ENCODE data around the gene PGAM5. TPM values are rescaled to one million over a fixed set of nuclear protein-coding genes. Genes with fewer than 3 reads are reported as not detected.

Gene PGAM5
- total RNA-seq, 2 donors from 2014 or later: 21.5 to 24.2 TPM

GRCh38 chr12:132700212-132700822, 10.3 kb upstream of the PGAM5 start:
- no peak for TF ChIP-seq CTCF (IDR thresholded peaks at IDR 0.05)
- H3K27me3 ChIP-seq (replicated peaks; ENCODE audit: insufficient read depth): no peaks in the 10 kb centered on the region
- H3K4me1 ChIP-seq (ENCODE audit: control insufficient read depth in 1 of 2, low read depth in 2 of 2): no peaks in the 10 kb centered on the region
- no peak overlapping the region for H3K27ac ChIP-seq
- ATAC-seq (ENCODE audit: insufficient number of reproducible peaks, low FRiP score, low read depth) (no peak), DNase-seq (ENCODE audit: low spot score) (no peak)
- H3K4me3 ChIP-seq: no peak overlapping the region
- peaks cover 27% of the 10 kb centered on the region for H3K36me3 ChIP-seq
- no peaks in the 10 kb centered on the region for H3K9me3 ChIP-seq

GRCh38 chr12:132702640-132703039, 8.0 kb upstream of the PGAM5 start:
- H3K36me3 ChIP-seq: peaks cover 19% of the 10 kb centered on the region
- no peak for DNase-seq (ENCODE audit: low spot score)
- H3K27ac ChIP-seq: no peak overlapping the region
- no peak for TF ChIP-seq CTCF (IDR thresholded peaks at IDR 0.05)
- no peaks in the 10 kb centered on the region for H3K4me1 ChIP-seq (ENCODE audit: control insufficient read depth in 1 of 2, low read depth in 2 of 2)
- H3K4me3 ChIP-seq: no peak overlapping the region
- no peak for ATAC-seq (ENCODE audit: insufficient number of reproducible peaks, low FRiP score, low read depth)
- H3K9me3 ChIP-seq: no peaks in the 10 kb centered on the region
- no peaks in the 10 kb centered on the region for H3K27me3 ChIP-seq (replicated peaks; ENCODE audit: insufficient read depth)

GRCh38 chr12:132703641-132704040, 7.0 kb upstream of the PGAM5 start:
- H3K9me3 ChIP-seq: no peaks in the 10 kb centered on the region
- H3K27ac ChIP-seq: no peak overlapping the region
- H3K4me3 ChIP-seq: no peak overlapping the region
- no peak for ATAC-seq (ENCODE audit: insufficient number of reproducible peaks, low FRiP score, low read depth)
- H3K4me1 ChIP-seq (ENCODE audit: control insufficient read depth in 1 of 2, low read depth in 2 of 2): no peaks in the 10 kb centered on the region
- DNase-seq (ENCODE audit: low spot score): no peak
- peaks cover 15% of the 10 kb centered on the region for H3K36me3 ChIP-seq
- no peak for TF ChIP-seq CTCF (IDR thresholded peaks at IDR 0.05)
- H3K27me3 ChIP-seq (replicated peaks; ENCODE audit: insufficient read depth): no peaks in the 10 kb centered on the region

GRCh38 chr12:132707241-132707640, 3.4 kb upstream of the PGAM5 start:
- TF ChIP-seq CTCF (IDR thresholded peaks at IDR 0.05): no peak
- Histone ChIP-seq H3K9me3 (no peaks in the 10 kb centered on the region), H3K4me1 (ENCODE audit: control insufficient read depth in 1 of 2, low read depth in 2 of 2) (peaks cover 12 to 16% of the 10 kb centered on the region in 2 donors), H3K27me3 (replicated peaks; ENCODE audit: insufficient read depth) (no peaks in the 10 kb centered on the region), H3K36me3 (peaks cover 6% of the 10 kb centered on the region), H3K27ac (no peak overlapping the region), H3K4me3 (no peak overlapping the region)
- DNase-seq (ENCODE audit: low spot score) (no peak), ATAC-seq (ENCODE audit: insufficient number of reproducible peaks, low FRiP score, low read depth) (no peak)

GRCh38 chr12:132708150-132708549, 2.5 kb upstream of the PGAM5 start:
- no peaks in the 10 kb centered on the region for H3K9me3 ChIP-seq
- no peak for DNase-seq (ENCODE audit: low spot score)
- peaks cover 12 to 16% of the 10 kb centered on the region in 2 donors for H3K4me1 ChIP-seq (ENCODE audit: control insufficient read depth in 1 of 2, low read depth in 2 of 2)
- peaks cover 6% of the 10 kb centered on the region for H3K36me3 ChIP-seq
- TF ChIP-seq CTCF (IDR thresholded peaks at IDR 0.05): no peak
- H3K27ac ChIP-seq: no peak overlapping the region
- H3K27me3 ChIP-seq (replicated peaks; ENCODE audit: insufficient read depth): no peaks in the 10 kb centered on the region
- H3K4me3 ChIP-seq: no peak overlapping the region
- ATAC-seq (ENCODE audit: insufficient number of reproducible peaks, low FRiP score, low read depth): no peak
